Cardiac muscle cell (in vitro differentiated cells and primary cell): ENCODE measurements around the gene RILPL1. TPM values are rescaled to one million over a fixed set of nuclear protein-coding genes. Genes with fewer than 3 reads are reported as not detected.
"Not testable (repeated sequence)": the region's sequence is repeated elsewhere in the genome, so short reads cannot be mapped to it uniquely, and the experiment has no call there.

Source experiments
- DNase-seq, 2 donors: peaks; one replicate each; pipeline versions ENCODE4 v3.0.0 to v3.0.0-alpha.2; 2010 to 2017; ENCODE audit warnings: low read depth in 1 of 2, low spot score in 1 of 2
- H3K27ac ChIP-seq: fragments of 200-600 bp; sonication (generic); 2 replicates; pipeline ENCODE4 v1.5.1; 2016
- H3K27me3 ChIP-seq: fragments of 200-600 bp; sonication (generic); 2 replicates; pipeline ENCODE4 v1.6.0; 2016; ENCODE audit warnings: control low read depth
- H3K36me3 ChIP-seq: fragments of 200-600 bp; sonication (generic); 2 replicates; pipeline ENCODE4 v1.5.1; 2016; ENCODE audit warnings: control low read depth
- H3K4me1 ChIP-seq: fragments of 200-600 bp; sonication (generic); 2 replicates; pipeline ENCODE4 v1.8.1; 2017; ENCODE audit warnings: low read depth, mild to moderate bottlenecking, mixed run types
- H3K4me3 ChIP-seq: fragments of 200-600 bp; sonication (generic); 2 replicates; pipeline ENCODE4 v1.5.1; 2016; ENCODE audit warnings: mild to moderate bottlenecking
- H3K9me3 ChIP-seq: fragments of 200-600 bp; sonication (generic); 2 replicates; pipeline ENCODE4 v1.5.1; 2017; ENCODE audit warnings: low read depth, mild to moderate bottlenecking, control low read depth
- polyA plus RNA-seq: library from polyadenylated mRNA; unstranded; fragments of >200 nt; fragmentation: Nextera tagmentation; extraction: Ambion mirVana; gene quantifications from 2 replicates; pipeline ENCODE4 v1.2.1, GENCODE V29; 2016
- total RNA-seq: library from RNA; depleted of rRNA; stranded (reverse); fragments of >200 nt; gene quantifications from 2 replicates; pipeline ENCODE4 v1.2.3, GENCODE V29; 2016
- TF ChIP-seq, protein P1 (sequence below): IDR thresholded peaks from 2 replicates; pipeline ENCODE4 v1.5.1; 2012; ENCODE audit warnings: low read depth, mild to moderate bottlenecking, low read length

The RILPL1 gene, protein sequence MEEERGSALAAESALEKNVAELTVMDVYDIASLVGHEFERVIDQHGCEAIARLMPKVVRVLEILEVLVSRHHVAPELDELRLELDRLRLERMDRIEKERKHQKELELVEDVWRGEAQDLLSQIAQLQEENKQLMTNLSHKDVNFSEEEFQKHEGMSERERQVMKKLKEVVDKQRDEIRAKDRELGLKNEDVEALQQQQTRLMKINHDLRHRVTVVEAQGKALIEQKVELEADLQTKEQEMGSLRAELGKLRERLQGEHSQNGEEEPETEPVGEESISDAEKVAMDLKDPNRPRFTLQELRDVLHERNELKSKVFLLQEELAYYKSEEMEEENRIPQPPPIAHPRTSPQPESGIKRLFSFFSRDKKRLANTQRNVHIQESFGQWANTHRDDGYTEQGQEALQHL
- total RNA-seq: 33.7 and 57.8 TPM in 2 replicates
- 68.4 and 69.3 TPM in 2 replicates for polyA plus RNA-seq

GRCh38 chr12:123533672-123534643 lies at the start of gene RILPL1:
RILPL1 (minus strand) TSS chr12:123533719; CDS start chr12:123533482, 237 bp downstream.
- DNase-seq: peak; percentile 62 to 89
- H3K36me3 ChIP-seq: peaks cover 4% of the 10 kb centered on the region
- H3K27ac ChIP-seq: peak within 1 kb of the TSS; percentile 99
- TF ChIP-seq, protein P1, sequence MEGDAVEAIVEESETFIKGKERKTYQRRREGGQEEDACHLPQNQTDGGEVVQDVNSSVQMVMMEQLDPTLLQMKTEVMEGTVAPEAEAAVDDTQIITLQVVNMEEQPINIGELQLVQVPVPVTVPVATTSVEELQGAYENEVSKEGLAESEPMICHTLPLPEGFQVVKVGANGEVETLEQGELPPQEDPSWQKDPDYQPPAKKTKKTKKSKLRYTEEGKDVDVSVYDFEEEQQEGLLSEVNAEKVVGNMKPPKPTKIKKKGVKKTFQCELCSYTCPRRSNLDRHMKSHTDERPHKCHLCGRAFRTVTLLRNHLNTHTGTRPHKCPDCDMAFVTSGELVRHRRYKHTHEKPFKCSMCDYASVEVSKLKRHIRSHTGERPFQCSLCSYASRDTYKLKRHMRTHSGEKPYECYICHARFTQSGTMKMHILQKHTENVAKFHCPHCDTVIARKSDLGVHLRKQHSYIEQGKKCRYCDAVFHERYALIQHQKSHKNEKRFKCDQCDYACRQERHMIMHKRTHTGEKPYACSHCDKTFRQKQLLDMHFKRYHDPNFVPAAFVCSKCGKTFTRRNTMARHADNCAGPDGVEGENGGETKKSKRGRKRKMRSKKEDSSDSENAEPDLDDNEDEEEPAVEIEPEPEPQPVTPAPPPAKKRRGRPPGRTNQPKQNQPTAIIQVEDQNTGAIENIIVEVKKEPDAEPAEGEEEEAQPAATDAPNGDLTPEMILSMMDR: peak; percentile 1
- H3K27me3 ChIP-seq: no peaks in the 10 kb centered on the region
- H3K4me1 ChIP-seq: peaks cover 24% of the 10 kb centered on the region
- no peaks in the 10 kb centered on the region for H3K9me3 ChIP-seq
- H3K4me3 ChIP-seq: peak within 1 kb of the TSS; percentile 42

- no peaks in the 10 kb centered on the region for H3K27me3 ChIP-seq
- TF ChIP-seq, protein P1: no peak
- peaks cover 13% of the 10 kb centered on the region for H3K4me1 ChIP-seq
- no peak overlapping the region for H3K27ac ChIP-seq
- H3K4me3 ChIP-seq: no peak overlapping the region
- H3K36me3 ChIP-seq: no peaks in the 10 kb centered on the region
- no peaks in the 10 kb centered on the region for H3K9me3 ChIP-seq
- DNase-seq: no peak
Measured at GRCh38 chr12:123580772-123581171, 47.3 kb upstream of the RILPL1 start.

DNA sequence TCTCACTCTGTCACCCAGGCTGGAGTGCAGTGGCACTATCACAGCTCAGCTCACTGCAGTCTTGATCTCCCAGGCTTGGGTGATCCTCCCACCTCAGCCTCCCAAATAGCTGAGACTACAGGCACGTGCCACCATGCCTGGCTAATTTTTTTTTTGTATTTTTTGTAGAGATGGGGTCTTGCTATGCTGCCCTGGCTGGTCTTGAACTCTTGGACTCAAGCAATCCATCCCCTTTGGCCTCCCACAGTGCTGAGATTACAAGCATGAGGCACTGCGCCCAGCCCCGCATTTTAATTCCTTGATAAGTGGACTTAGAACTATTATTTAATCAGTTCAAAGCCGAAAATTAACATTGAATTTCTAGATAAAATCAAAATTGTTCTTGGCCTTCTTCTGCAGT lies 45.3 kb upstream of the RILPL1 start:
- not testable (repeated sequence) for H3K36me3 ChIP-seq, H3K27me3 ChIP-seq, DNase-seq, H3K4me3 ChIP-seq, H3K4me1 ChIP-seq, H3K27ac ChIP-seq, H3K9me3 ChIP-seq

DNA sequence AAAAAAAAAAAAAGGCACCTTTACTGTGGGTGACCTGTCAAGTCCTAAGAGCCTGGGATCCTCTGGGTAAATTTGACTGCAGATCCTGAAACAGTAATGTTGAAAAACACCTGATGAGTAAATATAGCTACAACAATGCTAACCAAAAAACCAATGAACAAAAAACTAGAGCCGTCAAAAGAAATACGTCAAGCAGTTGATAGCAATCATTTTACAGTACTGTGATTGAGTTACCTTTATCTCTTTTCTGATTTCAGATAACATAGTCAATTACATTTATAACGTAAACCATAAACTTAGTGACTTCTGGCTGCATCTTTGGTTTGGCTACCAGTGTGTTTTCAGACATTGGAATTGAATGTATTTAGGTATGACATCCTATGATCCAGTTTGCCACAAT lies 44.7 kb upstream of the RILPL1 start:
- H3K36me3 ChIP-seq: no peaks in the 10 kb centered on the region
- DNase-seq: no peak
- H3K27ac ChIP-seq: no peak overlapping the region
- no peaks in the 10 kb centered on the region for H3K9me3 ChIP-seq
- H3K27me3 ChIP-seq: no peaks in the 10 kb centered on the region
- no peak overlapping the region for H3K4me3 ChIP-seq
- TF ChIP-seq, protein P1: no peak
- peaks cover 6% of the 10 kb centered on the region for H3K4me1 ChIP-seq

DNA sequence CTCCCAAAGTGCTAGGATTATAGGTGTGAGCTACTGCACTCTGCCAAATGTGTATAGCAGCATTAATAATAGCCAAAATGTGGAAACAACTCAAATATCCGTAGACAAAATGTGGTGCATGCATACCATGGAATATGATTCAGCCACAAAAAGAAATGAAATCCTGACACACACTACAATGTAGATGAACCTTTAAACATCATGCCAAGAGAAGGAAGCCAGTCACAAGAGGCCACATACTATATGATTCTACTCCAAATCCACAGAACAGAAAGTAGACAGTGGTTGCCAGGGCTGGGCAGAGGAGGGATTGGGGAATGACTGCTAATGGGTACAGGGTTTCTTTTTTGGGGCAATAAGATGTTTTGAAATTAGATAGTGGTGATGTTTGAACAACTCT lies 43.1 kb upstream of the RILPL1 start:
- no peak for DNase-seq
- H3K4me1 ChIP-seq: no peaks in the 10 kb centered on the region
- TF ChIP-seq, protein P1: no peak
- no peaks in the 10 kb centered on the region for H3K27me3 ChIP-seq
- H3K4me3 ChIP-seq: no peak overlapping the region
- H3K27ac ChIP-seq: no peak overlapping the region
- H3K9me3 ChIP-seq: no peaks in the 10 kb centered on the region
- H3K36me3 ChIP-seq: no peaks in the 10 kb centered on the region

DNA sequence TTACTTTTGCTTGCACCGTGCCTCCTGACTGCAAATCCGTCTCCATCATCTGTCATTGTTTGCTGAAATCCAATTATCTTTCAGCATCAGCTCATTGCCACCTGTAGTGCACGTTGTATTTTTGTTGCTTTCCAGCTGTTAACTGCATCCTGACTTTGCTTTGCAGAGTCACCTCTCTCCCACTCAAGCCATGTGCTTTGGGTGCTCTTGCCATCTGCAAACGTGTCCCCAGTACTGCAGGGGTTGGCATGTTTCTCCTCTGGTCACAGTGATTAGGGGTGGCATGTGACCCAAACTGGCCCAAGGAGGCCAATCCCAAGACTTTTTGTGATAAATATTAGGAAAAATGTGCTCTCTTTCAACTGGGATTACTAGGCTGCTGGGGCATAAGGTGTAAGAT lies 40.4 kb upstream of the RILPL1 start:
- no peak overlapping the region for H3K27ac ChIP-seq
- H3K4me3 ChIP-seq: no peak overlapping the region
- TF ChIP-seq, protein P1: no peak
- no peaks in the 10 kb centered on the region for H3K9me3 ChIP-seq
- DNase-seq: no peak
- no peaks in the 10 kb centered on the region for H3K27me3 ChIP-seq
- H3K36me3 ChIP-seq: no peaks in the 10 kb centered on the region
- H3K4me1 ChIP-seq: no peaks in the 10 kb centered on the region
